NCI-H446 treated with DMSO at 0.1 percent for 48 hours (cell line): Measurements from ENCODE around the gene TMEM44.

Experiments
- DNase-seq: peaks from one replicate; lab custom pipeline; 2025; lab: John Stamatoyannopoulos, UW

The TMEM44 gene

DNA sequence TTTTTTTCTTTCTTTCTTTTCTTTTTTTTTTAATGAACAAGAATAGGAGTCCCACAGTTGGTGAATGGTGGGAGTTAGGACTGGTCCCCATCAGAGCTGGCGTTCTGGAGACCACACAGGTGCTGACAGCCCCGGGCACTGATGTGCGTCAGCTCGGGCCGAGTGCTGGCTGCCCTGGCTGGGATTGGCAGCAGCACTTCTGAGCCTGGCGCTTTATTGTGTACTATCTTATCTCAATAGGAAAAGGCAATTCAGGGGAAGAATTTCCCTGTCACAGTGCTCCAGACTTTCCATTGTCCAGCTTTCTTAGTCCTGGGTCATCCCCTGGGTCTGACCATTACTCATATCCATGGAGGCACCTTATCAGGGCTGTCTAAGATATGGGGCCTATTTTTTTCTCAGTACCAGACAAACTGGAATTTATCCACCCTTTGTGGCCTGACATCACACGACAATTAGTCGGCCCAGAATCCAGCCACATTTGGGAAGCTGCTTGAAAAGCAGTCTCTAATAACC lies 54.1 kb downstream of the TMEM44 start:
- no peak for DNase-seq

DNA sequence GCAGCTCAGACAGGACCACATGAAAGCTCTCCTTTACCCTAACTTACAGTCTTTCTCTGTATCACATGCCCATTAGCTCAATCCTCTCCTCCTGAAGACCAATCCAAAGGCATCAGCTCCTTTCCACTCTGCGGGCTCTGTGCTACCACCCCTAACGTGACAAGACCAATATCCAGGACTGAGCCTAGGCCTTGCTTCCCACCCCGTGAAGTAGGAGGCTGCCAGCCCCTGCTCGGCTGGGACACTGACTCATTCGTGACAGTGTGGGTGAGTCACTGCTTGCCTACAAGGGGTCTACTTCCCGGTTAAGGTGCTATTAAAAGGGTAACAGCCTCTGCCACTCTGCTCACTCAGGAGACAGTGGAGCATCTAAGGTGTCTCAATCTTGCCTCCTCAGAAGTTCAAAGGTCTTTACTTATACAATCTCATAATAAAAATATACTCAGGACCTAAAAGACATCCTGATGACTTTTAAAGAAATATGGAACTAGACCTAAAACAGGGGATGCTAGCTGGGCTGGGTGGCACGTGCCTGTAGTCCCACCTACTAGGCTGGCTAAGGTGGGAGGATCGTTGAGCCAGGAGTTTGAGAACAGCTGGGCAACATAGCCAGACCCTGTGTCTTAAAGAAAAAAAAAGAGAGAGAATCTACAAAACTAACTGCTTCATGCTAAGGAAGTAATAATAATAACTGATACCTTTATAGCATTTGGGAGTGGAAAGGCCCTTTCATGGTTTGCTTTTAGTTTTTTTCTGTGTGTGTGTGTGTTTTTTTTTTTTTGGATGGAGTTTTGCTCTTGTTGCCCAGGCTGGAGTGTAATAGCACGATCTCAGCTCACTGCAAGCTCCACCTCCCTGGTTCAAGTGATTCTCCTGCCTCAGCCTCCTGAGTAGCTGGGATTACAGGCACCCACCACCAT lies 55.0 kb downstream of the TMEM44 start:
- DNase-seq: no peak

DNA sequence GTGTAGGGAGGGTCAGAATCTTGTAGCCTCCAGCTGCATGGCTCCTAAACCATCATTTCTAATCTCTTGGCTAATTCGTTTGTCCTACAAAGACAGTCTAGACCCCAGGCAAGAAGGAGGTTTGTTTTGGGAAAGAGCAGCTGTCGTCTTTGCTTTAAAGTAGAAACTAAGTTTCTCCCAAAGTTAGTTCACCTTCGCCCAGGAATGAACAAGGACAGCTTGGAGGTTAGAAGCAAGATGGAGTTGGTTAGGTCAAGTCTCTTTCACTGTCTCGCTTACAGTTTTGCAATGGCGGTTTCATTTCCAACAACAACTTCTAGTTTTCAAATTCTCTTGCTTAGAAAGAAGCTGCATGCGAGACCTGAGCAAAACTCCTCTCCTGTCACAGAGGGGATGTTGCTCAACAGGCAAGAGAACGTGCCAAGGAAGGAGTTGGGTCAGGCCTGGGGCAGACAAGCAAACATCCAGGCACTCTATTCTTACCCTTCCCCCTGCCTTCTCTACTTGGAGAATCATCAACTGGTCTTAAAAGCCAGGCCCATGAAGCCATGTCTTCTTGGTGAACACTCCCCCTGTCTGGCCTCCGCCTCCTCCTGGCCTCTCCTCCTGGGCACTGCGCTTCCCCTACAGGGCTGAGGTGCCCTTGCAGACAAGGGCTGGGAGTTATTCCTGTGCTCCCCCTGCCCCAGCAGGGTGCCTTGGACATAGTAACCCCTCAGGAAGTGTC lies 57.6 kb downstream of the TMEM44 start:
- DNase-seq: no peak

DNA sequence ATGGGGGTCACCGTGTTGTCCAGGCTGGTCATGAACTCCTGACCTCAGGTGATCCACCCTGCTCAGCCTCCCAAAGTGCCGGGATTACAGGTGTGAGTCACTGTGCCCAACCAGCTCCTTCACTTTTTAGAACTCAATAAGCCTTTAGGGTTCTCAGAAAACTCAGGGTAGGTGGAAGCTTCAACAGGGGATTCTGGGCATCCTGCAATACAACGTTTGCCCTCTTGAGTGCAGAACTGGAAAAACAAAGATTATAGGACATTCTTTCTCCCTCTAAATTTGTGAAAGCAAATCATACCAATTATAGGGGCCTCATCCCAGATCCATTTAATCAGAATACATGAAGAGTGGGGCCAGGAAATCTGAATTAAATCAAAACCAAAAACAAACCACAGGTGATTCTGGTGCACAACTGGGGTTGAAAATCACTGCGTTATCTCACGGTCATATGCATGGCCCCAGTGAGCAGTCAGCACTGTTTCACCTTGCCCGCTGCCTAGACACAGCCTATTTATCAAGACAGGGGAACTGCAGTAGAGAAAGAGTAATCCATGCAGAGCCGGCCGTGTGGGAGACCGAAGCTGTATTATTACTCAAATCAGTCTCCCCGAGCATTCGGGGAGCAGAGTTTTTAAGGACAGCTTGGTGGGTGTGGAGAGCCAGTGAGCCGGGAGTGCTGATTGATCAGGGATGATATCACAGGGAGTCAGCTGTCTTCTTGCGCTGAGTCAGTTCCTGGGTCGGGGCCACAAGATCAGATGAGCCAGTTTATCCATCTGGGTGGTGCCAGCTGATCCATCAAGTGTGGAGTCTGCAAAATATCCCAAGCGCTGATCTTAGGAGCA lies 58.4 kb downstream of the TMEM44 start:
- peak; percentile 41 for DNase-seq

DNA sequence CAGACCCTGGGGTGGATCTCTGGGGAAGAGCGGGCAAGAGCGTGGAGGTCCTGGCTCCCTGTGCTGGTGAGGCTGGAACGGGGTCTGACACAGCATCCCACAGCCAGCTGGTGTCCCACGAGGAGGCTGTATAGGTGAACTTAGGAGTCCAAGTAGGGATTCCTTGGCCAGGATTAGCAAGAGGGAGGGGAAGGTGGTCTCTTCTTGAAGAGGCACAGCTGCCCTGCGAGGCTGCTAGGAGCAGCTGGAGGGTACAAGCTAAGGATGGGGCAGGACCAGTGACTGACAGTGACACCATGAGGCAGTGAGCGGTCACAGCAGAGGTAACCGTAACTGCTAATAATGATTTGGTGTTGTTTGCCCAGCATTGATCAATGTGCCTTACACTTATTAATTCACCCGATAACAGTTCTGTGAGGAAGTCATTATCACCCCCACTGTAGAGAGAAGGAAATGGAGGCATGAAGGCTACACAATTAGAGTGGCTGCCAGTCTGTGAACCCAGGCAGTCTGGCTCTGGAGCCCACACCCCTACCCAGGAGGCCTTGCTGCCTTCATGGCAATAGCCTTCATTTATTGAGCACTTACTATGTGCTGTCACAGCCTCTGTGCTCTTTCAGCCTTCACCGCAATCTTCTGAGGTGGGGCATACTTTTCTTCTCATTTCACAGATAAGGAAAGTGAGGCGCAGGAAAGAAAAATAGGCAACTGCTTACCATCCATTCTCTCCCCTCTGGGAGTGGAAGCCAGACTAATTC lies 59.4 kb downstream of the TMEM44 start:
- DNase-seq: no peak

DNA sequence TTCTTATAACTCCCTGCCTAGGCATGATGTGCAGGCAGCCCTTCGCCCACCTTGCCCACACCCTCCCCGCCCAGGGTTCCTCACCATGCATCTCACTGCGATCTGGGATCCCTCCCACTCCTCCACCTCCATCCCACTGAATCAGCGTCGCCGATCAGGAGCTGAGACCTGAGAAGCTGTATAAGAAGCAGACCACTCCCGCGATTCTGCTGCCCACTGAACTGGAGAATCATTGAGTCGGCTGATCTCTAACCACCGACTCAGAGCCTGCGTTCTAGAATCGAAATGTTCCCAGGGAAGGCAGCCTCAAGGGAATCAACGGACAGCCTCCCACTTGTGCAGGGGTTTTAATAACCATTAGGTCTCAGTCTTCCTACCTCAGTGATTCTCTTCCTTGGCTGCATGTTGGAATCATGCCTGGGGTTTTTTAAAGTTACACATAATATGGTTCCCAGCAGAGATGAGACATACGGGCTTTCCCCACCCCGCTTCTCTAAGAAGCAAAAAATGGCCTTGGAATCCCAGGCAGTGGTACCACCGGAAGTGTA lies 60.2 kb downstream of the TMEM44 start:
- no peak for DNase-seq

DNA sequence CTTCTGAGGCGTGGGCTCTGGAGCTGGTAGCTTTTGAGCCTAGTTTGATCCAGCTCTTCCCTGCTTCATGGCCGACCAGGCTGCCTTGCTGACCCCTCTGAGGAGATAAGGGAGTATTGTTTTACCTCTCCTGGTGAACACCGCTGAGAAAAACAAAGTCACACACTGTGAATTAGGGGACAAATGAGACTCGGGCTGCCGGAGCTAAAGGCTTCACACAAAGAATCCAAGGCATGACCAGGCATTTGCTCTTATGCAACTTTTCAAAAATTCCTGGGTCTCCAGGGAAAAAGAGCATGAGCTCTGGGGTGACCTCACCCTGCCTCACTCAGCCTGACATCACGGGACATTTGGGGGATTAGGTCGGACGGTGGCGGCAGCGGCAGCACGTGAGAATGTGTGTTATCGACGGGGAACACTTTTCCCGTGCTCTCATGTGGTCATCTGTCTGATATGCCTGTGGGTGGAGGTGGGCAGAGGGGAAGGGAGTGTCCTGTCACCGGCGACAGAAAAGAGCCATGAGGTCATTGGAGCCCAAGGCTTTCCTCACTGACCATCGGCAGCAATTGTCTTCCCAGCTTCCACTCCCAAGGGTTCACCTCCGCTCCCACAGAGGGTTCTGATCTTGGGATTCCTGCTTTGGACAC lies 61.0 kb downstream of the TMEM44 start:
- no peak for DNase-seq

DNA sequence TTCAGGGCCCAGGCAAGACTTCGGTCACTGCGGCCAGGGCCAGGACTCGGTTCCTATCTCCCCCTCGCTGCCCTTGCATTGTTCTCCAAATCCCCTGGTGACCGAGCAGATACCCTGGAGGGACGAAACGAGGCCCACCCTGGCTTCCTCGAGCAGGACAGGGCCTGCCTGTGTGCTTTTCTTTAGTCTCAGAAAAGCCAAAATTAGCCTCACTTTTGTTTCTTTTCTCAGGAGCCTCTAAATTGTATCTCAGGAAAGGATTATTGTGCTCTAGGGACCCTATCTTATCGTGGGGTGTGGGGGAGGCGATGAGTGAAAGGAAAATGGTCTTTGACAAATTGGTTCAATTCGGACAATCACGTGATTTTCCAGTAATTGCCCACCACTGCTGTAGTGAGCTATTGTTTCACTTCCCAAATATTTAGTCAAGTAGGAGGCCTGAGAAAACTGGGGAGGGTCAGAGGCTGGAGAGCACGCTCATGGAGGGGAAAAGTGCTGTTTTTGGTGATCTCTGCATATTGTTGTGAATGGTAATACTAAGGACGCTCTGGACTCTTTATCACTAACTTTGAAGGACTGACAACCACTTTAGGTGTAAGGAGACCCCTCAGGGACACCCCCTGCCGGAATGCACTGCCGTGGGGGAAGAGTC lies 61.6 kb downstream of the TMEM44 start:
- no peak for DNase-seq

DNA sequence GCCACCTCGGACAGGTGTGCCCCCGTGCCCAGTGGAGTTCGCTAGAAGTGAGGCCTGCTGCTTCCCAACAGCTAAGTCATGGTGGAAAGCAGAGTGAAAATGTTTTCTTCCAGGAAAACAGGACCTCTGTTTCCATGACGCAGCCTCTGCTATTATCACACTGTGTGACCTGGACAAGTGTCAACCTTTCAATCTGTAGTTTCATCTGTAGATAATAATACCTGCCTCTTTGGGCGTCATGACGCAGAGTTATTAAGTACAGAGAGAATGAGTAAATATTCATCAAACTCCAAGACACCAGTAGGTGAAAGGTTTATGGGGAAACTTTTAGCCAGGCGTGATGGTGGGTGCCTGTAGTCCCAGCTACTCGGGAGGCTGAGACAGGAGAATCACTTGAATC lies 62.3 kb downstream of the TMEM44 start:
- no peak for DNase-seq

DNA sequence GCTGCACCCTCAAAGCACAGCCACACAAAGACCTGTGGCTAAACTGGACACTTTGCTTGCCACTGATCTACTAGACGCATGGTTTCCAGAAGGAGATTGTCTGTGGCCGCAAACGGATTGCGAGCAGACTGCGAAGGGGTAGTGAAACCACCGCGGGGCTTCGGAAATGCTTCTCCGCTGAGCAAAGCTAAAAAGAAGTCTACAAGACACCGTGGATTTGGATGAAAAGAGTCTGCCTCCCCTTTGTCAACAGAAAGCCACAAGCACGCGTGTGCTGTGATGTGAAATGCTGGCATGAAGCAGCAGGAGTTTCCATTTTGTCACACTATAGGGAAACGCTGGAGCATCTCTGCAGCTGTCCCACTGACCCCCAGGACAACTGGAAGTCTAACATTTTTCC lies 63.0 kb downstream of the TMEM44 start:
- DNase-seq: no peak

DNA sequence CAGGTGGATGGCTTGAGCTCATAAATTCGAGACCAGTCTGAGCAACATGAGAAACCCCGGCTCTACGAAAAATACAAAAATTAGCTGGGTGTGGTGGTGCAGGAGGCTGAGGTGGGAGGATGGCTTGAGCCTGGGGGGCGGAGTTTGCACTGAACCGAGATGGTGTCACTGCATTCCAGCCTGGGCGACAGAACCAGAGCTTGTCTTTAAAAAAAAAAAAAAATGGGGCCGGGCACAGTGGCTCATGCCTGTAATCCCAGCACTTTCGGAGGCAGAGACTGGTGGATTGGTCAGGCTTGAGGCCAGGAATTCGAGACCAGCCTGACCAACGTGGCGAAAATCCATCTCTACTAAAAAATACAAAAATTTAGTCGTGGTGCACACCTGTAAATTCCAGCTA lies 64.0 kb downstream of the TMEM44 start:
- DNase-seq: no peak

DNA sequence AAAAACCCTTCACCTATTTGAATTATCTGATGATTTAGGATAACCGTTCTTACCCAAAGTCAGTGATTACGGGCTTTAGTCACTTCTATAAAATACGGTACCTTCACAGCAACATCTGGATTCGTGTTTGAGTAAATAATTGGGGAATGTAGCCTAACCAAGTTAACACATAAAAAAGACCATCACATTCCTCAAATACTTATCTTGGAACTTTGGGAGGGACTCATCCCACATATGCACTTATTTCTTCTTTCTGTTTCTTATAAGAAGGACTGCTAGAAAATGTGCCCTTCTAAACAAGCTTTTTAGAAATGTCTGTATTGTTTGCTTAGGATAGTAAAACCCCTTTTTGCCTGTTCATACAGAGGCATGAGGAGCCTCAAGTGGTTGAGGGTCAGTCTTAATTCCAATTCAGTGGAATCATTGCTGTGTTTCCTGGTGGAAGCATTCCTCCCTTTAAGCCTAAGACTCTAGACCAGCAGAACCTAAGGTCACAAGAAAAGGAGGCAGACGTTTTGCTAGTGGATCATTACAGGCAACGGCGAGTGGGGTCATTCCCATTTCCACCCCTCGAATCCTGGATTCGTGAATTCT lies 67.5 kb downstream of the TMEM44 start:
- no peak for DNase-seq

DNA sequence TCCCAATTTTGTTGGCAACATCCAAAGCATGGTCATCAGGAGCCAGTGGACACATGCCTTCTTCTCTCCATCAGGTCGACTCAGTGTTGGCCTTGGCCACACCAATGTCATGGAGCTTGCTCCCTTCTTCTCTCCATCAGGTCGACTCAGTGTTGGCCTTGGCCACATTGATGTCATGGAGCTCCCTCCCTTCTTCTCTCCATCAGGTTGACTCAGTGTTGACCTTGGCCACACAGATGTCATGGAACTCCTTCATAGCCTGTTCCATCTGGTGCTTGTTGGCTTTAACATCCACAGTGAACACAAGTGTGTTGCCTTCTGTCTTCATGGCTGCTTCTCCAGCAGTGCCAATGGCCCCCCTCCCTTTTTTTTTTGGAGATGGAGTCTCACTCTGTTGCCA lies 70.2 kb downstream of the TMEM44 start:
- DNase-seq: no peak

DNA sequence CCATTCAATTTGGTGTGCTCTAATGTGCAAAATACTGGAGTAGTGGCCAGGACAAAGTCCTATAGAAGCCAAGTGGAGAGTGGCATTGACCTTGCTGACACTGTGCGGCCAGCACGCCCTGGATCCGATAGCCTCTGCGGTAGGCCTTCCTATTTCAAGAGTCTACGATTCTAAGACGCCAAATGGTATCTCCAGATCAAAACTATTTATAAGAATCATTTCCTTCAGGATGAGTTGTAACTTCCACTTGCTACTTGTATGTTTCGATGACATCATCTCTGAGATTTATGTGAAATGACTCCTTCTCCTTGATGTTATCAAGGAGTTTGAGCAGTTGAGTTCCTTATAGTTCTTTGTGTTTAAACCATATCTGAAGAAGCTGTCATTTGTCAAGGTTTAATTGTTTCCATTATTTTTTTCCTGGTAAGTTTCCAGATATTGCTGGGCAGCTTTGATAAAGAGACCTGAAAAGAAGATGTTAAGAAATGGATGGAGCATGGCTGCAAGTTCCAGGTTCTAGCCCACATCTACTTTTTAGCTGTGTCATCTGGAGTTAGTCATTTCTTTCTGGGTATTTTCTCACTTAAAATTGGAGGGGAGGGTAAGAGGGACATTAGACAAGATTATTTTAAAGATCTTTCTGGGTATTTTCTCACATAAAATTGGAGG lies 71.8 kb downstream of the TMEM44 start:
- DNase-seq: no peak

DNA sequence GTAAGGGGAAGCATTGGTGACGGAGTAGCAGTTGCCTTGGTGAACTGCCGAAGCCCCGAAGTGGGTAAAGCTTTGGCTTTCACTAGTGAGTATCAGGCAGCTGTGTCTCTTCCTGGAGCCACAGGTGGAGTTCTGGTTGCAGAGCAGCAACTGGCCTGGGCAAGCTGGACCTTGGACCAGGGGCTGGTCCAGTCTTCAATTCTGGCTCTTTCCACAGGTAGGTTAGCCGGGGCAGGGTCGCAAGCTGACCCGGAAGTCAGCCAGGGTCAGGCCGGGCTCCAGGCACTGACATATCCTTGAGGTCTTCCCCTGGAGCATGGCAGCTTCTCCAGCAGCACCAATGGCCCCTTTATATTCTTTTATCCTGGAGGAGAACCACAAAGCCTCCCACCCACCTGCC lies 73.2 kb downstream of the TMEM44 start:
- no peak for DNase-seq

DNA sequence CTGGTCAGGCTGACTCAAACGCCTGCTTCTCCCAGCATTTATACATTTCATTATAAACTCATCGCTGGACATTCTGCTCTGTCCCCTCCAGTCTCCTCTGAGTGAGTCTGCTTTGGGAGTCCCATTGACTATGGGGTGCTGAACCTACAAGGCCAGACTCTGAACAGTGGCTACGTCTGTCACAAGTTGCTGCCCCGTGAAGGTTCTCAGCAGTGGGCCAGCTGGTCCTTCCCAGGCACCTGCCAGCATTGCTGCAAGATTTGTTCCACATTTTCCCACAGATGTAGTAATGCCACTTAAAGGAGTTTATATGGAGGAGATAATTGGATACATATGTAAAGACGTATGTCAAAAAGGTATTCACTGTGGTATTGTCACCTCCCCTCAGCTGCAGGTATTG lies 73.7 kb downstream of the TMEM44 start:
- DNase-seq: no peak

DNA sequence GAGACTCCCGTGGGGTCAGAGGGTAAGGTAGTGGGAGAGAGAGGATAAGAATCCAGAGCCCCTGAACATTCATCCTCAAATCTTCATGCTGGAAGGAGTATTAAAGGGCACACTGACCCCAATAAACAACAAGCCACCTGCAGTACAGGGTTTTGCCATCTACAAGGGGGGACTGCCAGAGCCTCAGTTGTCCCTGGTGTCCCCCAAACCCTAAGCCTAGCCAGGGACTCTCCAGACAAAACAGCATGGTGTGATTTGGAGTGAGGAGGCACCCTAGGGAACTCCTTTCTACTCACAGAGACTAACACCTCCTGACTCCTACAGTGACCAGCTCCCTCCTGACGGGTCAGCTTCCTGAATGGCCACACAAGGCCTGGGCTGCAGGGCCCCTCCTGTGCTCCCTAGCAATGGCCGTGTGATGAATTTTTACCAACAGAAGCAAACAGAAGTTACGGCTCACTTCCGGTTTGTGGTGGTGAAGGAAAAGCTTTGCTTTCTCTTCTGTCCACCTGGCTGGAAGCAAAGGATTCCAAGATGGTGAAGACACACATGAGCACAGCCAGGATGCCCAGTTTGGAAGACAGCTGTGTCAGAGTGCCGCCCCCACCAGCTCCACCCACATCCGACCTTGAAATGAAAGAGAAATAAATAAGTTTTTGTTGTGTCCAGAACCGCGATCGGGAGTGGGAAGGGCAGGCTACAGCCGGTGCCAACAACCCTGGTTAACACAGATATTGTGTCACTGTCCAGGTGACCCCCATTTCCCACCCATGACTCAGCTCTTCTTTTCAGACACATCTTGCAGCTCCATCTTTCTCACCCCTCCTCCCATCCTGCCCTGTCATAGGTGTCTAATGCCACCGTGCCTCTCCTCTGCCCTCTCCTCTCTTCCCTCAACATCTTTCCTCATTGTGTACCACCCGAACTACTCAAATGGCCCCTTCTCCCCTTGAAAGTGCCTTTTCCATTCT lies 76.8 kb downstream of the TMEM44 start:
- DNase-seq: no peak
